HG03457 (cell line): Measurements from ENCODE around the gene EYS.

Experiments used
- ATAC-seq: cut with Tn5 transposase; IDR thresholded peaks from one replicate; pipeline ENCODE4 v1.9.1; 2021; ENCODE audit warnings: moderate number of reproducible peaks; ENCODE audit not compliant: unreplicated experiment

Gene EYS

GRCh38 chr6:64679416-64679815 lies 1027.6 kb downstream of the EYS start:
- no peak for ATAC-seq

DNA sequence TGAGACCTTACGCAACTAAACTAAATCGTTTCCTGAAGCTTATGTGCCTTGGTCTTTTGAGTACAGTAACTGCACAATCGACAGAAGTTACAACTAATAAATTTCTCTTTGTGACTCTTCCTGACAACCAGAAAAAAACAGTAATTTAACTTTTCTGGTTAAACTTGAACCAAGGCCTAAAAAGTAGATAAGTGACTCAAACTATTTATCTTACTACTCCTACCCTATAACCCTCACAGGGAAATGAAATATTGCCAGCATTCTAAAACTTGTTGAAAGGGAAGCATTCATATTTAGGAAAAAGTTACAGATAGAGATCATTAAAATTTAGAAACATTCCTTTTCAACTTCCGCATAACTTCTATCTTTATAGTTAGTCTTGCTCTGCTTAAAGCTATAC lies 1034.4 kb downstream of the EYS start:
- no peak for ATAC-seq

DNA sequence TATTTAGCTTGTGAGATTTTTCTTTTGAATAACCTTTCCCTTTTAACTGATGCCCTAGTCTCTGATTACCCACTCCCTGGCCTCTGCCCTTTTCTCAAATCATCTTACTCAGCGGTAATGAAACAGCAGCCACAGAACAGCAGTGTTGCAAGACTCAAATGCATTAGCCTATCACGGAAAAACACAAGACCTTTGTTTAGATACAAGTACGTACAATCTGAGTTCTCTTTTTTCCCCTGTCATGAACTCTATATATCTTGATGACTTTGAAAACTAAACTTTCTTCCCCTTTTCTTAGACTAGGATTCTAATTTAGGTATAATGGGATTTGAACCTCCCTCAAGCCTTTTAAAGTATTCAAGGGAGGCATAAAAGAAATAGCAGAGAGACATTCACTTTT lies 1034.9 kb downstream of the EYS start:
- ATAC-seq = no peak

DNA sequence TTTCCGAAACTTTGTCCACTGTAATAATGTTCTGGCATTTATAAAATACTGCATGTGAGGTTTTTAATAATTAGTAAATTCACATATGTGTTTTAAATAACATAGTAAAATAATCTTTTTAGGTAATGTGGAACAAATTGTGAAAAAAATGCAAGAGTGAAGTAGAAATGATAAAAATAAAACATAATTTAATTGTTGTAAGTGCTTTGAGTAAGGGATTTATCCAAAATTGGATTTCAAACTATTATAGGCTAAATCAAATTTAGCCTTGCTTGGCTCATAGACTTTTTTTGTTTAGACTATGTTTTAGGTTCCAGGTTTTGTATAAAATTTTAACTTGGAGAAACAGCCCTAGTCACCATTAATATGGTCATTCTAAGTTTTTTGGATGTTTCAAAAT lies 1041.9 kb downstream of the EYS start:
- no peak for ATAC-seq

- no peak for ATAC-seq
These were observed 1042.5 kb downstream of the EYS start for GRCh38 chr6:64664480-64664879.

GRCh38 chr6:64644024-64644423 lies 1063.0 kb downstream of the EYS start:
- no peak for ATAC-seq

- no peak for ATAC-seq
These were observed 1076.1 kb downstream of the EYS start for GRCh38 chr6:64630901-64631300.

DNA sequence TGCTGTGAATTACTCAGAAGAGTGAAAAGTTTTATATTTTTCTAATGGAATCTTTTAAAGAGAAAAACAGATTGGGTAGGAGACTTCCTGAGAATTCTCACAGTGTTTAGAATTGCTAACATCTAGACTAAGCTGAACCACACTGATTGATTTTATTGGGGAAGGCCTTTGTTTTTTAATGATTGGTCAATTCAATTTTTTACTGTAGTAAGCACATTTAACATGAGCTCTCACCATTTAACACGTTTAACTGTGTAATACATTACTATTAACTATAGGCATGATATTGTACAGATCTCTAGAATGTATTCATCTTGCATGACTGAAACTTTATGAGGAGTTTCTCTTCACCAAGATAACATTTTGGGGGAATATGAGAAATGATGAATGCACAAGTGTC lies 1084.1 kb downstream of the EYS start:
- no peak for ATAC-seq

GRCh38 chr6:64602993-64603392 lies 1104.0 kb downstream of the EYS start:
- ATAC-seq = no peak

GRCh38 chr6:64591676-64592036 lies 1115.4 kb downstream of the EYS start:
- ATAC-seq = no peak

GRCh38 chr6:64590965-64591675 lies 1115.9 kb downstream of the EYS start:
- ATAC-seq = no peak

GRCh38 chr6:64589961-64590360 lies 1117.1 kb downstream of the EYS start:
- no peak for ATAC-seq

GRCh38 chr6:64580346-64580745 lies 1126.7 kb downstream of the EYS start:
- no peak for ATAC-seq

DNA sequence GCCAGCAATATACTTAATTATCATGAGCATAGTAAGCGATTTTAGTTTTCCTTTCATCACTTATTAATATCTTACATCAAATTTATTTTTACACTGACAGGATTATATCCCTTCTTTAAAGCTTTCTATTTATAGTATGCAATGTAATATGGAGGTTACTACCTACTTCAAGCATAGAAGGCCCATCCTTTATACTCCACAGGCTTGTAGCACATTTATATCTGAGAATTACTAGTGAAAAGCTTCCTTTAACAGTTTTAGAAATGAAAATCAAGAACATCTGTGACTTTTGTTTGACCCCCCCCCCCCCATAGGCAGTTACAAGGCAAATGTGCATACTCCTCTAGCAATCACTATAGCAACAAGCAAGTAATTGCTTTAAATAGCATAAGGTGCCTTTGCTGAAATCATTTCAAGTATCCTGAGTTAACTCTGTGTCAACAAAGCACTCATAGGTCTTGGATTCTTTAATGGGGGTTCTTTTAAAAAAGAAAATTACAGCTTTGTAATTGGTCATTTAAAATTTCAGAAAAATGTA lies 1153.7 kb downstream of the EYS start:
- ATAC-seq = no peak

DNA sequence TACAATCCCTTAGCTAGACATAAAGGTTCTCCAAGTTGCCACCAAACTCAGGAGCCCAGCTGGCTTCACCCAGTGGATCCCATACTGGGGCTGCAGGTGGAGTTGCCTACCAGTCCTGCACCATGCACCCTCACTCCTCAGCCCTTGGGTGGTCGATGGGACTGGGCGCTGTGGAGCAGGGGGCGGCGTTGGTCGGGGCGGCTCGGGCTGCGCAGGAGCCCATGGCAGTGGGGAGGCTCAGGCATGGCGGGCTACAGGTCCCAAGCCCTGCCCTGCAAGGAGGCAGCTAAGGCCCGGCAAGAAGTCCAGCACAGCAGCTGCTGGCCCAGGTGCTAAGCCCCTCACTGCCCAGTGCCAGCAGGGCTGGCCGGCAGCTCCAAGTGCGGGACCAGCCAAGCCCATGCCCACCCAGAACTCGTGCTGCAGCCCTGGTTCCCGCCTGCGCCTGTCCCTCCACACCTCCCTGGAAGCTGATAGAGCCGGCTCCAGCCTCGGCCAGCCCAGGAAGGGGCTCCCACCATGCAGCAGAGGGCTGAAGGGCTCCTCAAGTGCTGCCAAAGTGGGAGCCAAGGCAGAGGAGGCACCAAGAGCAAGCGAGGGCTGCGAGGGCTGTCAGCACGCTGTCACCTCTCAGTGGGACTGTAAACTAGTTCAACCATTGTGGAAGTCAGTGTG lies 1159.3 kb downstream of the EYS start:
- ATAC-seq = no peak

DNA sequence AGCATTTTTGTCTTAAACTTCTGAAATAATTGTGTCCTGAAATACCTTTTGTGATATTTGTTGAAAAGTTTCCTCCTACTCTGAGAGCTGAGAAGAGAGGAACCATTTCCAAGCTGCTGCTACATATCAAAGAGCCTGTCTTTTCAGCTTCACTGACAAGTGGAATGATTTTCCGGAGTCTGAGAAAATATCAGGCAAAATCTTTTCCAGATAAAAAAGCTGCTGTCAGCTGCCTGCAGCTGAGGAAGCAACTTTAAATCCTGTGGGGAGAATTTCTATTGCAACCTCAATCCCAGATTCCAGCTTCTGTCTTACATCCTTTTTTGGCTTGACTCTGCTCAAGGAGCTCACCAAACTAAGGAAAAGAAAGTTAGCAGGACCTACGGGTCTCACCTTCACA lies 1167.1 kb downstream of the EYS start:
- no peak for ATAC-seq

GRCh38 chr6:64538722-64539121 lies 1168.3 kb downstream of the EYS start:
- ATAC-seq = no peak

- no peak for ATAC-seq
These were observed 1179.1 kb downstream of the EYS start for GRCh38 chr6:64527899-64528298.

DNA sequence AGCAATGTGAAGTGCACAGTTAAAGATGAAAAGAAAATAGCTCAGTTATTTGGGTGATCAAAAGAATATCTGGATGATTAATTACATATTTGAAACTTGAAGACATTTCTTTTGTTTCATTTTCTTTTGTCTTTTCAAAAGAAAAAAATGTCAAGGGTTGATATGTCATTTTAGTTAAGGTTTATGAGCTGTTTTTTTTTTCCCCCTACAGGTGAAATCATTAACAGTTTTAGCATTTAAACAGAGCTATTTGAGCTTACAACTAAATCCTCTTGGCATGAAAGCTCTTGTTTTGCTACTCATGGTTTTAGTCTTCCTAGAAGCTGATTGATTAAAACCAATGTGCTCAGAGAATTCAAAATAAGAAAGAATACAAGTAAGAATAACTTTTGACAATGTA lies 1184.2 kb downstream of the EYS start:
- ATAC-seq = no peak

DNA sequence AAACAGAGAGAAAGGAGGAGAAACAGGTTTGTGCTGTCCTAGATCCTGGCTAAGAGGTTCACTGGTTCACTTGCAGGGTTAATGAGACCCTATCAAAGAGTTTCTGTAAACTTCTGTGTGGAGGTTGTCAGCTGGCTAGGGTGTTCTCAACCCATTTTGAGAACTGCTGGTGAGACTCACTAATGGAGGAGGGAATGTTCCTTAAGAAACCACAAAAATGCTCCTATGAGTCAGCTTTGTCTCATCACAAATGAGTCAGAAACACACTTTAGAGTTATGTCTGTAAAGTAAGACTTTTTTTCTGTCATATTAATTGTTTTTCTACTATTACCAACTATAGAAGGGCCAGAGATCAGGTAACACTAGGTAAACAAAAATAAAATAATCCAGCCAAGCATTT lies 1187.0 kb downstream of the EYS start:
- no peak for ATAC-seq

DNA sequence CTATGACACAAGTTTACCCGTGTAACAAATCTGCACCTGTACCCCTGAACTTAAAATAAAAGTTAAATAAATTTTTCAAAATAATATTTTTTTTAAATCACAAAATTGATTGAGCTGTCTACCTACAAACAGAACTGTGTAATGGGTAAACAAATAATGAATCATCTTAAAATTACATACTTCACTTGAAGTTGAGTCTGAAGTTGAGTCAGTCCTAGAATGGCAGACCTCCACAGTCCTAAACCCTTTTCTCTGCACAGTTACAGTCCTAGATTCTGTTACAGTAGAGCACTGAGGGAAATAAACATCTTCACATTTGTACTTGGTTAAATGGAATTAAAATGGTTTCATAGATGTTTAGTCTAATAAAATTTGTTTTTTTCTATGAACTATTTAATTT lies 1190.6 kb downstream of the EYS start:
- ATAC-seq = no peak

GRCh38 chr6:64507661-64508060 lies 1199.4 kb downstream of the EYS start:
- no peak for ATAC-seq

DNA sequence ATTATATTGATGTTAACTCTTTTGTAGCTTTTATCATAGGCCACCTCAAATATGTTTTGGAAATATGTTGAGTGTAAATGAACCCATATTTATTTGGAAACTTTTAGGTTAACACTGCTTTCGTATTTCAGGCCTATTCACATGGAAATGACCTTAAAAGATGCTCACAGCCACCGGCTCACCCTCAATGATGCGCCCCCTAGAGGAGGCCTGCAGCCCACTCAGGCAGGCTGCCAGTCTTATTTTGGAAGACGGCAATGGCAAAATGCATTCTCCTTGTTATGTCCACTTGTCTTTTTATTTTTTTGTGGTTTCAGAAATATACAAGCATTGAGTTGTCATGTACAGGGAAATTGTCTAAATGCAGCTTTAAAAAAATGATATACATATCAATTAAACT lies 1201.7 kb downstream of the EYS start:
- ATAC-seq = no peak
